GM12878 (cell line): Measurements from ENCODE around the gene ARRDC4. TPM values are rescaled to one million over a fixed set of nuclear protein-coding genes. Genes with fewer than 3 reads are reported as not detected.
"Not testable (repeated sequence)": the region's sequence is repeated elsewhere in the genome, so short reads cannot be mapped to it uniquely, and the experiment has no call there.

Experiments used
- ATAC-seq: fragments of 200-7000 bp; cut with Tn5 transposase; 3 replicates; pipeline ENCODE4 v1.9.1; 2020; ENCODE audit warnings: mild to moderate bottlenecking, moderate library complexity
- BruUV-seq: library from RNA; stranded (reverse); fragments of 400-500 nt; replicated peaks from 2 replicates; lab custom pipeline; 2021; lab: Mats Ljungman, UMichigan
- CTCF ChIA-PET: fragments of 300-600 bp; sonication (Branson Sonifier 250); formaldehyde crosslinking; extraction: SDS; loops from one replicate; lab custom pipeline; 2021; ENCODE audit warnings: inconsistent platforms; lab: Yijun Ruan, JAX
- POLR2A ChIA-PET: fragments of 350-600 bp; formaldehyde crosslinking; extraction: SDS; loops from one replicate; lab custom pipeline; 2021; ENCODE audit warnings: inconsistent platforms; lab: Charles Lee
- RAD21 ChIA-PET: fragments of 300-600 bp; sonication (Branson Sonifier 250); formaldehyde crosslinking; loops from one replicate; lab custom pipeline; 2023; ENCODE audit warnings: antibody characterized with exemption; ENCODE audit not compliant: unreplicated experiment; lab: Charles Lee
- SMC1A ChIA-PET: fragments of 300-600 bp; sonication (Branson Sonifier 250); formaldehyde crosslinking; loops from one replicate; lab custom pipeline; 2023; ENCODE audit not compliant: unreplicated experiment, uncharacterized antibody; lab: Charles Lee
- DNase-seq: peaks from one replicate; pipeline ENCODE4 v3.0.0-alpha.2; 2011; ENCODE audit warnings: low read depth, low spot score
- FAIRE-seq: peaks from 3 replicates; lab custom pipeline; 2011; peaks lifted over from hg19 to GRCh38; lab: Jason Lieb, UNC
- H2AFZ ChIP-seq: 2 replicates; pipeline ENCODE4 v1.6.0; 2011; ENCODE audit warnings: low read depth, low read length, control low read depth; ENCODE audit not compliant: control insufficient read depth
- H3K27ac ChIP-seq: 2 replicates; pipeline ENCODE4 v1.5.1; 2011; ENCODE audit warnings: control low read depth; ENCODE audit not compliant: control insufficient read depth, insufficient read depth
- H3K27me3 ChIP-seq, 2 experiments: replicated peaks in 1 of 2; 2 replicates each; pipeline versions ENCODE4 v1.6.0 to v1.6.1; 2011; ENCODE audit warnings: low read length in 1 of 2; ENCODE audit not compliant: control insufficient read depth in 2 of 2, insufficient read depth in 2 of 2
- H3K36me3 ChIP-seq, 2 experiments: 2 replicates each; pipeline ENCODE4 v1.5.1; 2011; ENCODE audit warnings: low read length in 1 of 2; ENCODE audit not compliant: control insufficient read depth in 2 of 2, insufficient read depth in 2 of 2
- H3K4me1 ChIP-seq: 2 replicates; pipeline ENCODE4 v1.6.1; 2011; ENCODE audit warnings: mild to moderate bottlenecking, low read length, moderate library complexity, mixed read lengths; ENCODE audit not compliant: control insufficient read depth, insufficient read depth
- H3K4me2 ChIP-seq: 2 replicates; pipeline ENCODE4 v1.6.0; 2011; ENCODE audit warnings: control low read depth; ENCODE audit not compliant: control insufficient read depth, insufficient read depth
- H3K4me3 ChIP-seq: fragments of 200-600 bp; sonication (generic); 2 replicates; pipeline ENCODE4 v1.5.1; 2016
- H3K79me2 ChIP-seq: 2 replicates; pipeline ENCODE4 v1.6.0; 2011; ENCODE audit warnings: low read length; ENCODE audit not compliant: control insufficient read depth, insufficient read depth
- H3K9ac ChIP-seq: 2 replicates; pipeline ENCODE4 v1.8.0; 2011; ENCODE audit warnings: low read length, control low read depth, mixed read lengths; ENCODE audit not compliant: control insufficient read depth, insufficient read depth
- H3K9me3 ChIP-seq: replicated peaks from 3 replicates; pipeline ENCODE4 v1.5.1; 2011; ENCODE audit warnings: mild to moderate bottlenecking, low read length; ENCODE audit not compliant: control insufficient read depth, insufficient read depth
- H4K20me1 ChIP-seq: 2 replicates; pipeline ENCODE4 v1.6.0; 2011; ENCODE audit not compliant: control insufficient read depth, insufficient read depth
- EZH2 ChIP-seq: IDR thresholded peaks from 2 replicates; pipeline ENCODE4 v1.6.1; 2012; ENCODE audit warnings: low read depth, mild to moderate bottlenecking, control low read depth, inconsistent platforms, low read length, borderline replicate concordance; ENCODE audit not compliant: control insufficient read depth
- RAD51 ChIP-seq: fragments of 450-650 bp; IDR thresholded peaks from 2 replicates; pipeline ENCODE4 v1.6.1; 2016; ENCODE audit warnings: moderate library complexity, mild to moderate bottlenecking, inconsistent platforms
- RBBP5 ChIP-seq: fragments of 200-600 bp; sonication (generic); conservative IDR thresholded peaks from 2 replicates; pipeline ENCODE4 v1.6.1; 2016
- SPI1 ChIP-seq: IDR thresholded peaks from 2 replicates; pipeline ENCODE4 v1.6.1; 2011; ENCODE audit warnings: low read depth, mild to moderate bottlenecking, low read length, moderate library complexity, borderline replicate concordance; ENCODE audit not compliant: insufficient read depth
- WGBS: methylation state at CpG from one replicate; pipeline ENCODE4 v1.1.6; 2016; ENCODE audit warnings: low lambda C conversion rate; ENCODE audit not compliant: insufficient replicate concordance, insufficient coverage; ENCODE audit errors: missing lambda C conversion rate; 5-methylcytosine and 5-hydroxymethylcytosine counted together
- in situ Hi-C: fragments of 300-500 bp; cut with MboI; formaldehyde crosslinking; loops from 9 replicates; pipeline ENCODE4 v1.14.3; 2018; ENCODE audit warnings: mixed read lengths
- intact Hi-C: fragments of 100-400 bp; cut with micrococcal nuclease; formaldehyde crosslinking; loops from one replicate; pipeline ENCODE4 v1.14.2; 2022; ENCODE audit not compliant: unreplicated experiment
- polyA plus RNA-seq, 11 experiments: library from polyadenylated mRNA; depleted of rRNA in 4 of 11; unstranded in 6 of 11; stranded (reverse) in 5 of 11; fragments of >200 nt; fragmentation: Nextera tagmentation in 4 of 11; fragmentation: Illumina TruSeq in 1 of 11; extraction: Ambion mirVana in 4 of 11; extraction: Trizol in 1 of 11; gene quantifications; 1 replicate in 1 of 11; 2 replicates in 10 of 11; pipeline versions ENCODE4 v1.2.1 to v1.2.3, GENCODE V29; 2011 to 2016; ENCODE audit warnings: inconsistent platforms in 2 of 11, missing spikeins in 2 of 11, low read depth in 1 of 11
- total RNA-seq, 4 experiments: library from RNA; depleted of rRNA in 3 of 4; stranded (reverse); fragments of >200 nt in 3 of 4; fragmentation: Illumina TruSeq in 1 of 4; extraction: Trizol in 1 of 4; gene quantifications; 2 replicates each; pipeline versions ENCODE4 v1.2.1 to v1.2.3, GENCODE V29; 2013 to 2021

ARRDC4 gene
- total and polyA plus RNA-seq, 10 of the 15 experiments (the other 5 are each of a cell fraction or from before 2014, with no cell fraction given) = 0.03 to 0.54 (median 0.07) TPM

DNA sequence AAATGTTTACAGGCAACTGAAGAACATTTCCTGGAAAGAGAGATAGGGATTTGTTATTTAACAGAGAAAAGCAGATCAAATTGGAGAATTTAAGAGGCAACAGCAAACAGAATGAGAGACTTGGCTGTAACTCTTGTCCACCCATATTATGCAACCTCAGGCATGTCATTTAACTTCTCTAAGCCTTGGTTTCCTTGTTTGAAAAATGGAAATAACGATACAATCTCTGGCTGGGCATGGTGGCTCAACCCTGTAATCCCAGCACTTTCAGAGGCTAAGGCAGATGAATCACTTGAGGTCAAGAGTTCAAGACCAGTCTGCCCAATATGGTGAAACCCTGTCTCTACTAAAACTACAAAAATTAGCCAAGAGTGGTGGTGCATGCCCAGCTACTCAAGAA is 23.7 kb downstream of the ARRDC4 start:
- FAIRE-seq = no peak
- SMC1A ChIA-PET = no interaction called here
- in situ Hi-C loops = no loop called here
- 0% methylated on average over 1 of the region's 1 CpG for WGBS
- Histone ChIP-seq H3K9ac (no peak overlapping the region), H4K20me1 (no peaks in the 10 kb centered on the region)
- TF ChIP-seq SPI1 (no peak), RBBP5 (no peak), RAD51 (no peak), EZH2 (no peak)
- TF ChIP-seq, all 136 proteins: peak for 0
- Histone ChIP-seq H3K9me3 (no peaks in the 10 kb centered on the region), H3K27me3 (no peaks in the 10 kb centered on the region), H3K4me1 (no peaks in the 10 kb centered on the region), H3K27ac (no peak overlapping the region), H3K36me3 (no peaks in the 10 kb centered on the region), H3K79me2 (no peaks in the 10 kb centered on the region), H2AFZ (no peak overlapping the region), H3K4me3 (no peak overlapping the region), H3K4me2 (no peak overlapping the region)
- ChIA-PET POLR2A (no interaction called here), RAD21 (no interaction called here), CTCF (no interaction called here)
- intact Hi-C loops = no loop called here
- no peak for DNase-seq
- no TSS peak for BruUV-seq
- ATAC-seq = no peak

GRCh38 chr15:97985979-97986378 is 25.5 kb downstream of the ARRDC4 start:
- H3K27ac ChIP-seq, SMC1A ChIA-PET, intact Hi-C loops, H3K36me3 ChIP-seq, H3K79me2 ChIP-seq, H2AFZ ChIP-seq, H3K27me3 ChIP-seq, CTCF ChIA-PET, H3K4me1 ChIP-seq, in situ Hi-C loops, BruUV-seq, DNase-seq, H3K9me3 ChIP-seq, FAIRE-seq, ATAC-seq, H3K9ac ChIP-seq, H3K4me3 ChIP-seq, RAD21 ChIA-PET, POLR2A ChIA-PET, H4K20me1 ChIP-seq, H3K4me2 ChIP-seq: not testable (repeated sequence)
- 40% methylated on average over 2 of the region's 2 CpGs for WGBS
